Mesenteric fat pad (tissue), 1 donor: ENCODE measurements around the gene SV2B. TPM values are rescaled to one million over a fixed set of nuclear protein-coding genes. Genes with fewer than 3 reads are reported as not detected.

Experiments used
- DNase-seq: peaks from one replicate; pipeline ENCODE4 v3.0.0-alpha.2; 2020; ENCODE audit warnings: low spot score
- total RNA-seq: library from RNA; stranded (reverse); fragmentation: NEBNext Ultra II Directional; extraction: Animal tissue kit (Norgen Biotek cat#: 25700); gene quantifications from one replicate; pipeline ENCODE4 v1.2.1, GENCODE V29; 2021
- donor health status: DM: yes; HTN: yes; CAD: no.

The SV2B gene
- total RNA-seq, 1 donor from 2014 or later = 8.1 TPM

DNA sequence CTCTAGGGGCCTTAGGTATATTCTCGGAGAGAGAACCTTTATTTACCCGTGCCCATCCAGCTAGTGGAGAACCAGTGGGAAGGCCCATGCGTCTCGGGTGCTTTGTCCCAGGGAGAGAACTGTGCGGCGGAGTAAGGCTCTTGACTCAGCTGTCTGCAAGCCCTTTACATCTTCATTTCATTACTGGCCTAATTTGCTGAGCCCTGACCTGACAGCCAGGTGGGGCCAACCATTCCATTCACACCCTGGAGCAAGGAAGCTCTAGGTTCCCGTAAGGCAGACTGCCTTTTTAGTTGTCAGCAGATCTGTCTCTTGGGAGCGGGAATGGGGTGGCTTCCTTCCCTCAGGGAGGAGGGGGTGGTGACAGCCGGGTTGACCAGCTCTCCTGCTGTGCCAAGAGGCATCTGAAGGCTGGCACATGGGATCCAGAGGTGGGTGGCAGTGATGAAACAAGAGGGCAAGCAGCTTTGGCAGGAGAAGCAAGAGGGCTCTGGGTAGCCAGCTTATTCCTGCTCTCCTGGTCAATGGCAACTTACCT lies 36.4 kb downstream of the SV2B start:
- no peak for DNase-seq

DNA sequence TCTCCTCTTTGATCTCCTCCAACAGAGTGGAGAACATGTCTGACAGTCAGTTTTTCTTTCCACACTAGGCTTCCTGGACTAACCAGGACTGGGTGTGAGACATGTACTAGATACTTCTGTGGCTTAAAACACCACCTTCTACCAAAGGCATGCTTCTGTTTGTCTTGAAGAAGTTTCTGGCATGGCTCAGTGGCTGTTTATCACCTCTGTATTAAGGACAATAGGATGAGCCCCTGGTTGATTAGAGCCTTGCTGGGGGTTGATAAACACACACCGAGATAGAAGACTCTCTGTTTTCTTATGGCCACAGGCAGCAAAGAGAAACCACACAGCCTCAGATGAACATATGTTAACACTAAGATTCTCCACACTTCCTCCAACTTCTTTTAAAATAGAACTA lies 40.5 kb downstream of the SV2B start:
- DNase-seq = no peak

GRCh38 chr15:91141097-91141496 lies 41.0 kb downstream of the SV2B start:
- no peak for DNase-seq

- DNase-seq = peak; percentile 9
These were observed 42.2 kb downstream of the SV2B start for GRCh38 chr15:91142106-91142744.

- DNase-seq = peak; percentile 16
These were observed 42.9 kb downstream of the SV2B start for GRCh38 chr15:91142946-91143345.

GRCh38 chr15:91146728-91147127 lies 46.7 kb downstream of the SV2B start:
- DNase-seq = no peak

DNA sequence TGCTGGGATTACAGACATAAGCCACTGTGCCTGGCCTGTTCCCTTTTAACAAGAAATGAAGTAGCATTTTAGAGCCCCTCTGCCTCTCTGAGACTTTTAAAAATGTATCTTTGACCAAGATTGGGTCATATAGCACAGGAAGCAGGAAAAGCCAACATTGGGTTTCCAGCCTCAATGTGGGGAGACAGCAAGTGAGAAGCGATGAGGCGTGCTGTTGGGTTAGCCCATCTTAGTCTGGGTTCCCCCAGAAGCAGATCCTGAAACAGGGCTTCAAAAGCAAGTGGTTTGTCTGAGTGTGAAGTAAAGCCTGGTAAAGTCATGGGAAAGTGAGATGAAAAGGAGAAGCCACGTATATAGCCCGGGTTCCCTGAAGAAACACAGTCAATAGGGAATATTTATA lies 48.2 kb downstream of the SV2B start:
- DNase-seq = no peak

- no peak for DNase-seq
These were observed 50.6 kb downstream of the SV2B start for GRCh38 chr15:91150502-91151160.

DNA sequence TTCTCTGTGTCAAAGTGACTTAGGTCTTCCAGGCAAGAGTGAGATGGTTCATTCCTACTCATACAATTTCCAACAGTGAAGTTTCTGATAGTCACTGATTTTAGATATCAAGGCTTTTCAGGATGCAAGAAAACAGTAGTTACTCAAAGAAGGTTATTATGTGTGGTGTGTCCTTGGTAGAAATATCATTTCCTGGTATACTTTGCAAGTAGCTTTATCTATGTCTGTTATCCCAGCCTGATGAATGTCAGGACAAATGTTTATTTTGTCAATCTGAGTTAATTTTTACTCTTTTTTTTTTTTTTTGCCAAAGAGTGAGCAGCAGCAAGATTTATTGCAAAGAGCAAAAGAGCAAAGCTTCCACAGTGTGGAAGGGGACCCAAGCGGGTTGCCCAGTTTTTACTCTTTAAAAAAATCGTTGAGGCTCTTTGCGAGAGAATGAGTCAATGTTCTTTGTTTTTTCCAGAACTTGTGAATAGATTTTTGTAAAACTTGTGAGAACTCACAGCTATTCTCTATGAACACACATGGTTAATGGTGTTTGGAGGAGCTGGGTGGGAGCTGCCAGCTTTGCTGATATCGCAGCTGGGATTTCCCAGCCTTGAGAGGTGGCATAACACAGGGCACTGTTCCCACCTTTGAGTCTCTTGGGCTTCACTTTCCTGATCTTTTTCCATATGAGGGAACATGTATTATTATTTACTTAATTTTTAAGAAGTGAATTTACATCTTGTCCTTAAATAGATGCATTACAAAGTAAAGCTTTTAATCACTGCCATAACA lies 51.9 kb downstream of the SV2B start:
- DNase-seq = no peak

- DNase-seq = no peak
These were observed 53.0 kb downstream of the SV2B start for GRCh38 chr15:91152896-91153581.

GRCh38 chr15:91153954-91154353 lies 53.9 kb downstream of the SV2B start:
- DNase-seq = no peak

- DNase-seq = no peak
These were observed 56.2 kb downstream of the SV2B start for GRCh38 chr15:91156175-91156726.

GRCh38 chr15:91158415-91159394 lies 58.6 kb downstream of the SV2B start:
- no peak for DNase-seq

- no peak for DNase-seq
These were observed 65.8 kb downstream of the SV2B start for GRCh38 chr15:91165850-91166249.

DNA sequence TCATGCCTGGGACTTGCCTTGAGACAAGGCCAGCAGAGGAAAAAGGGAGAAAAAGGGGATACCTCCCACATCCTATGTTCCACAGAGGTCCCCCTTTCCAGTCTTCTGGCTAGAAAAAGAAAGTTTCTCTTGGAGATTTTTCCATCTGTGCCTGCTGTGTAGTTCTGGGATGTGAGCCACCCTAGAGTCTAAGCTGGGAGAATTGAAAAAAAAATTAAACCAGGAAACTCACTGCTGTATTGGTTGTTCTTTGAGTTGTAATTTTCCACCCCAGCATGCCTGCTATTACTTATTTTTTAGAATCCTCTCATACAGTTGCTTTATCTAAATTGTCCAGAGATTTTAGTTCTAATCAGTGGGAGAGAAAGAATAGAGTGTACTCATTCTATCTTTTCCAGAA lies 68.4 kb downstream of the SV2B start:
- no peak for DNase-seq

- no peak for DNase-seq
These were observed 71.3 kb downstream of the SV2B start for GRCh38 chr15:91171334-91171733.

GRCh38 chr15:91182101-91182500 lies 82.0 kb downstream of the SV2B start:
- no peak for DNase-seq

- DNase-seq = no peak
These were observed 83.5 kb downstream of the SV2B start for GRCh38 chr15:91183596-91183995.

- no peak for DNase-seq
These were observed 84.4 kb downstream of the SV2B start for GRCh38 chr15:91184441-91184840.
